HepG2 (cell line): ENCODE results near the gene ELMOD3. TPM values are rescaled to one million over a fixed set of nuclear protein-coding genes. Genes with fewer than 3 reads are reported as not detected.
A peak's percentile ranks its signal among the peaks of the same experiment; 100 is the strongest.

Source experiments
- ERF ChIP-seq: IDR thresholded peaks from 2 replicates; pipeline ENCODE4 v1.6.1; 2018; ENCODE audit warnings: missing biosample characterization, missing genetic modification reagents
- FLYWCH1 ChIP-seq: sonication (generic); formaldehyde crosslinking; IDR thresholded peaks from 2 replicates; pipeline ENCODE4 v1.8.1; 2023; ENCODE audit warnings: mild to moderate bottlenecking, missing genetic modification reagents
- FOXA3 ChIP-seq: IDR thresholded peaks from 2 replicates; pipeline ENCODE4 v1.6.1; 2016; ENCODE audit warnings: missing genetic modification reagents, missing compliant biosample characterization
- KMT2A ChIP-seq: sonication (generic); formaldehyde crosslinking; IDR thresholded peaks from 2 replicates; pipeline ENCODE4 v1.4.0; 2020; ENCODE audit warnings: missing genetic modification reagents
- NFE2L1 ChIP-seq: sonication (generic); formaldehyde crosslinking; IDR thresholded peaks from 2 replicates; pipeline ENCODE4 v1.4.0; 2020; ENCODE audit warnings: missing genetic modification reagents, mild to moderate bottlenecking, borderline replicate concordance
- PPARG ChIP-seq: conservative IDR thresholded peaks from 2 replicates; pipeline ENCODE4 v1.6.1; 2016; ENCODE audit warnings: missing biosample characterization, missing genetic modification reagents
- PRDM10 ChIP-seq: sonication (generic); formaldehyde crosslinking; IDR thresholded peaks from 2 replicates; pipeline ENCODE4 v1.4.0; 2020; ENCODE audit warnings: low read depth, missing genetic modification reagents
- RORA ChIP-seq: sonication (generic); formaldehyde crosslinking; IDR thresholded peaks from 2 replicates; pipeline ENCODE4 v1.5.0; 2020; ENCODE audit warnings: mild to moderate bottlenecking, missing genetic modification reagents, moderate library complexity
- SALL1 ChIP-seq: sonication (generic); formaldehyde crosslinking; IDR thresholded peaks from 2 replicates; pipeline ENCODE4 v1.8.0; 2022; ENCODE audit warnings: mild to moderate bottlenecking, missing genetic modification reagents
- SIN3A ChIP-seq: IDR thresholded peaks from 2 replicates; pipeline ENCODE4 v1.6.1; 2011; ENCODE audit warnings: low read depth, mild to moderate bottlenecking, control low read depth, low read length, borderline replicate concordance
- SMC3 ChIP-seq: IDR thresholded peaks from 2 replicates; pipeline ENCODE4 v1.6.1; 2011; ENCODE audit warnings: low read length, improper control_type of control experiment
- TBX2 ChIP-seq: sonication (generic); formaldehyde crosslinking; IDR thresholded peaks from 2 replicates; pipeline ENCODE4 v1.5.0; 2020; ENCODE audit warnings: missing genetic modification reagents, mild to moderate bottlenecking, borderline replicate concordance
- TP53 ChIP-seq: sonication (generic); formaldehyde crosslinking; conservative IDR thresholded peaks from 2 replicates; pipeline ENCODE4 v1.4.0; 2020; ENCODE audit warnings: missing genetic modification reagents
- ZNF253 ChIP-seq: sonication (generic); formaldehyde crosslinking; IDR thresholded peaks from 2 replicates; pipeline ENCODE4 v1.8.0; 2022; ENCODE audit warnings: mild to moderate bottlenecking, missing genetic modification reagents, borderline replicate concordance
- ZNF614 ChIP-seq: IDR thresholded peaks from 2 replicates; pipeline ENCODE4 v1.6.1; 2018; ENCODE audit warnings: missing biosample characterization, missing genetic modification reagents, inconsistent platforms, borderline replicate concordance
- polyA plus RNA-seq, 8 experiments: library from polyadenylated mRNA; depleted of rRNA in 3 of 8; stranded (reverse) in 7 of 8; unstranded in 1 of 8; fragments of >200 nt; fragmentation: Illumina TruSeq in 4 of 8; extraction: Trizol in 4 of 8; gene quantifications; 2 replicates each; pipeline versions ENCODE4 v1.2.1 to v1.2.3, GENCODE V29; 2011 to 2016; ENCODE audit warnings: low read depth in 4 of 8, missing spikeins in 1 of 8, mixed read lengths in 1 of 8; ENCODE audit not compliant: insufficient read depth in 1 of 8
- total RNA-seq, 5 experiments: library from RNA; depleted of rRNA; stranded (reverse); fragments of >200 nt; fragmentation: Illumina TruSeq; extraction: Trizol; gene quantifications; 2 replicates each; pipeline ENCODE4 v1.2.3, GENCODE V29; 2016; ENCODE audit warnings: low read depth in 1 of 5
- TF ChIP-seq, protein P1 (sequence below): sonication (generic); formaldehyde crosslinking; IDR thresholded peaks from 2 replicates; pipeline ENCODE4 v1.5.1; 2020; ENCODE audit warnings: missing genetic modification reagents, mild to moderate bottlenecking, borderline replicate concordance
- TF ChIP-seq, protein P2 (sequence below): sonication (generic); formaldehyde crosslinking; IDR thresholded peaks from 2 replicates; pipeline ENCODE4 v1.4.0; 2020; ENCODE audit warnings: mild to moderate bottlenecking, missing genetic modification reagents
- TF ChIP-seq, protein P3 (sequence below): sonication (generic); formaldehyde crosslinking; IDR thresholded peaks from 2 replicates; pipeline ENCODE4 v1.5.0; 2020; ENCODE audit warnings: missing genetic modification reagents
- TF ChIP-seq, protein P4 (sequence below): sonication (generic); formaldehyde crosslinking; IDR thresholded peaks from 2 replicates; pipeline ENCODE4 v1.4.0; 2020; ENCODE audit warnings: missing genetic modification reagents

Gene ELMOD3
- total and polyA plus RNA-seq, 2 of the 13 experiments (the other 11 are each of a cell fraction or from before 2014, with no cell fraction given) = 13.3 to 19.5 TPM

- TF ChIP-seq, protein P1, sequence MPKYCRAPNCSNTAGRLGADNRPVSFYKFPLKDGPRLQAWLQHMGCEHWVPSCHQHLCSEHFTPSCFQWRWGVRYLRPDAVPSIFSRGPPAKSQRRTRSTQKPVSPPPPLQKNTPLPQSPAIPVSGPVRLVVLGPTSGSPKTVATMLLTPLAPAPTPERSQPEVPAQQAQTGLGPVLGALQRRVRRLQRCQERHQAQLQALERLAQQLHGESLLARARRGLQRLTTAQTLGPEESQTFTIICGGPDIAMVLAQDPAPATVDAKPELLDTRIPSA (CRISPR knock-in tag) = peak; percentile 65; the same call in 1 of the 2 replicates
- TF ChIP-seq ZNF614 (peak; percentile 87), SIN3A (peak; percentile 89), ZNF253 (CRISPR knock-in tag) (no peak), SMC3 (no peak), FLYWCH1 (no peak), KMT2A (peak; percentile 91), PPARG (CRISPR knock-in tag) (peak; percentile 65), FOXA3 (CRISPR knock-in tag) (peak; percentile 73), ERF (CRISPR knock-in tag) (peak; percentile 94), NFE2L1 (CRISPR knock-in tag) (no peak; the same call in 1 of the 2 replicates), TP53 (CRISPR knock-in tag) (no peak; the same call in 1 of the 2 replicates), PRDM10 (CRISPR knock-in tag) (0 out of 2 replicates have a peak, but pooled peaks have one; percentile 29), SALL1 (CRISPR knock-in tag) (peak; percentile 95; the same call in 1 of the 2 replicates), RORA (CRISPR knock-in tag) (no peak), TBX2 (peak; percentile 93)
- TF ChIP-seq, protein P2, sequence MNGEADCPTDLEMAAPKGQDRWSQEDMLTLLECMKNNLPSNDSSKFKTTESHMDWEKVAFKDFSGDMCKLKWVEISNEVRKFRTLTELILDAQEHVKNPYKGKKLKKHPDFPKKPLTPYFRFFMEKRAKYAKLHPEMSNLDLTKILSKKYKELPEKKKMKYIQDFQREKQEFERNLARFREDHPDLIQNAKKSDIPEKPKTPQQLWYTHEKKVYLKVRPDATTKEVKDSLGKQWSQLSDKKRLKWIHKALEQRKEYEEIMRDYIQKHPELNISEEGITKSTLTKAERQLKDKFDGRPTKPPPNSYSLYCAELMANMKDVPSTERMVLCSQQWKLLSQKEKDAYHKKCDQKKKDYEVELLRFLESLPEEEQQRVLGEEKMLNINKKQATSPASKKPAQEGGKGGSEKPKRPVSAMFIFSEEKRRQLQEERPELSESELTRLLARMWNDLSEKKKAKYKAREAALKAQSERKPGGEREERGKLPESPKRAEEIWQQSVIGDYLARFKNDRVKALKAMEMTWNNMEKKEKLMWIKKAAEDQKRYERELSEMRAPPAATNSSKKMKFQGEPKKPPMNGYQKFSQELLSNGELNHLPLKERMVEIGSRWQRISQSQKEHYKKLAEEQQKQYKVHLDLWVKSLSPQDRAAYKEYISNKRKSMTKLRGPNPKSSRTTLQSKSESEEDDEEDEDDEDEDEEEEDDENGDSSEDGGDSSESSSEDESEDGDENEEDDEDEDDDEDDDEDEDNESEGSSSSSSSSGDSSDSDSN (CRISPR knock-in tag) = peak; percentile 95
- TF ChIP-seq, protein P3, sequence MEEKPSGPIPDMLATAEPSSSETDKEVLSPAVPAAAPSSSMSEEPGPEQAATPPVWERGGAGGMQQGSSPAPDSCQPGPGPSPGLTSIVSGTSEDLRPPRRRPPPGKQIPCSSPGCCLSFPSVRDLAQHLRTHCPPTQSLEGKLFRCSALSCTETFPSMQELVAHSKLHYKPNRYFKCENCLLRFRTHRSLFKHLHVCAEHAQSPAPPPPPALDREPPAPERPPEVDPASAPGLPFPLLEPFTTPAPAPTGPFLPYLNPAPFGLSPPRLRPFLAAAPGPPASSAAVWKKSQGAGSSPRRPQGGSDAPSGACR (CRISPR knock-in tag) = 0 out of 2 replicates have a peak, but pooled peaks have one; percentile 8
- TF ChIP-seq, protein P4, sequence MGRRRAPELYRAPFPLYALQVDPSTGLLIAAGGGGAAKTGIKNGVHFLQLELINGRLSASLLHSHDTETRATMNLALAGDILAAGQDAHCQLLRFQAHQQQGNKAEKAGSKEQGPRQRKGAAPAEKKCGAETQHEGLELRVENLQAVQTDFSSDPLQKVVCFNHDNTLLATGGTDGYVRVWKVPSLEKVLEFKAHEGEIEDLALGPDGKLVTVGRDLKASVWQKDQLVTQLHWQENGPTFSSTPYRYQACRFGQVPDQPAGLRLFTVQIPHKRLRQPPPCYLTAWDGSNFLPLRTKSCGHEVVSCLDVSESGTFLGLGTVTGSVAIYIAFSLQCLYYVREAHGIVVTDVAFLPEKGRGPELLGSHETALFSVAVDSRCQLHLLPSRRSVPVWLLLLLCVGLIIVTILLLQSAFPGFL = peak; percentile 82; the same call in 1 of the 2 replicates
Observed at GRCh38 chr2:85354286-85355072, at the start of gene ELMOD3, which contains the start of gene RETSAT (continued).
